ACC112 (cell line): ENCODE results near the gene CCZ1.
"Not testable (repeated sequence)": the region's sequence is repeated elsewhere in the genome, so short reads cannot be mapped to it uniquely, and the experiment has no call there.

Experiments used
- H2AFZ ChIP-seq: fragments of 200-600 bp; sonication (generic); one replicate; pipeline ENCODE4 v1.6.0; 2017; ENCODE audit warnings: antibody characterized with exemption, low read length; ENCODE audit not compliant: unreplicated experiment
- H3K27ac ChIP-seq: fragments of 200-600 bp; sonication (generic); 2 replicates; pipeline ENCODE4 v1.5.1; 2014; ENCODE audit warnings: low read depth, mild to moderate bottlenecking, antibody characterized with exemption, low read length, moderate library complexity
- H3K27me3 ChIP-seq: fragments of 200-600 bp; sonication (generic); 2 replicates; pipeline ENCODE4 v1.6.1; 2014; ENCODE audit warnings: mild to moderate bottlenecking, antibody characterized with exemption, low read length, moderate library complexity, mixed read lengths; ENCODE audit not compliant: insufficient read depth
- H3K36me3 ChIP-seq: fragments of 200-600 bp; sonication (generic); 2 replicates; pipeline ENCODE4 v1.6.1; 2016; ENCODE audit warnings: mild to moderate bottlenecking, antibody characterized with exemption, low read length, moderate library complexity, mixed read lengths; ENCODE audit not compliant: insufficient read depth
- H3K4me1 ChIP-seq: fragments of 200-600 bp; sonication (generic); one replicate; pipeline ENCODE4 v1.6.1; 2016; ENCODE audit warnings: low read length, mixed read lengths; ENCODE audit not compliant: insufficient read depth, unreplicated experiment, control insufficient read depth
- H3K4me3 ChIP-seq: fragments of 200-600 bp; sonication (generic); 2 replicates; pipeline ENCODE4 v1.5.1; 2014; ENCODE audit warnings: mild to moderate bottlenecking, low read depth, low read length
- H3K79me2 ChIP-seq: fragments of 200-600 bp; sonication (generic); one replicate; pipeline ENCODE4 v1.6.0; 2016; ENCODE audit warnings: low read length; ENCODE audit not compliant: control insufficient read depth, unreplicated experiment, insufficient read depth

The CCZ1 gene

GRCh38 chr7:5963810-5964209, 65.3 kb downstream of the CCZ1 start:
- H3K27ac ChIP-seq, H3K36me3 ChIP-seq, H3K4me3 ChIP-seq, H3K79me2 ChIP-seq, H3K27me3 ChIP-seq, H3K4me1 ChIP-seq, H2AFZ ChIP-seq: not testable (repeated sequence)

- not testable (repeated sequence) for H3K4me3 ChIP-seq, H3K79me2 ChIP-seq, H3K36me3 ChIP-seq, H3K27me3 ChIP-seq, H2AFZ ChIP-seq, H3K27ac ChIP-seq, H3K4me1 ChIP-seq
These were observed 71.9 kb downstream of the CCZ1 start, which contains the start of gene RSPH10B for GRCh38 chr7:5970347-5970911. TSS of gene RSPH10B (minus strand) at chr7:5970689. CDS start at chr7:5967116, 3,573 bp downstream.

- not testable (repeated sequence) for H3K4me3 ChIP-seq, H3K27ac ChIP-seq, H2AFZ ChIP-seq, H3K27me3 ChIP-seq, H3K4me1 ChIP-seq, H3K36me3 ChIP-seq, H3K79me2 ChIP-seq
These were observed 75.0 kb downstream of the CCZ1 start for GRCh38 chr7:5973580-5973979.
